Measurements from ENCODE around the gene KDSR. TPM values are rescaled to one million over a fixed set of nuclear protein-coding genes. Genes with fewer than 3 reads are reported as not detected.

The KDSR gene
- total and polyA plus RNA-seq, 4 donors, result 22.3 to 62.1 (median 42.5) TPM

DNA sequence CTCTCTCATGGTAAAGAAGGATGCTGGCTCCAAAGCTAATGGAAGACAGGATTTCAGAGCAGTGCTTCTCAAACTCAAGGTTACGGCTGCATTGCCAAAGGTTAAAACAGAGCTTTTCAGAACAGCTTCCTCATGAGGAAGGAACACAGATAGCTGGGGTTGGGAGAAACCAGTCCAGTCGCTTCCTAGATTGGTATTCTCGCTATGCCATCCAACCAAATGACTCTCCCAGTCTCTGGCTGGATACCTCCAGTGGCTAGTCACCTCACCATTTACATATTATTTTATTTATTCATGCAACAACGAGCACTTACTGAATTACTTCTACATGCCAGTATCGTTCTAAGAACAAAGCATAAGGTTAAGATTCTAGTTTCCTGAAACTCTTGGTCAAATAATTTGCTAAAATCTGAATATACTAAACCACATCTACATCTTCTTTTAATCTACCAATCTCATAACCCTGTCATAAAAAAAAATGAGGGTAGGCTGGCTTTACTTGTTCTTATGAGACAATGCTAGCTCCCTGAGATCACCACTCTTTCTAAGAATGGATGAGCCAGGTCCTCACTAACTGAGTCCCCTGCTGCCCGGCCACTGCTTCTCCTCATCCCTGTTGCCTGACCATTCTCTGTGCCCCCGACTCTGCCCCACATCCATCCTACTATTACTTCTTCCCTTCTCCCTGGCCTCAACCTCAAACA lies 20.4 kb downstream of the KDSR start:
- no peak for TF ChIP-seq CTCF (IDR thresholded peaks at IDR 0.05; ENCODE audit: control extremely low read depth, extremely low read depth)
- Histone ChIP-seq H3K36me3 (ENCODE audit: control insufficient read depth in 4 of 4, insufficient read depth in 4 of 4, low read length in 4 of 4) (peaks cover 31 to 43% (median 41%) of the 10 kb centered on the region in 4 donors), H3K4me3 (no peak overlapping the region), H3K27me3 (ENCODE audit: control insufficient read depth in 3 of 3, insufficient read depth in 3 of 3, low read length in 2 of 3) (no peaks in the 10 kb centered on the region), H3K9me3 (ENCODE audit: control insufficient read depth in 4 of 4, insufficient read depth in 3 of 4, low read length in 3 of 4) (peaks cover 0 to 1% (median 0%) of the 10 kb centered on the region in 4 donors), H3K4me1 (ENCODE audit: control insufficient read depth in 5 of 5, insufficient read depth in 5 of 5, low read length in 5 of 5) (peaks cover 0 to 8% (median 0%) of the 10 kb centered on the region in 5 donors), H3K9ac (ENCODE audit: insufficient read depth in 1 of 2, low read length in 2 of 2) (no peak overlapping the region), H3K27ac (ENCODE audit: low read depth in 1 of 2, low read length in 1 of 2) (peak overlapping the region in 1 of 2 donors; percentile 38)
- no peak for ATAC-seq (ENCODE audit: insufficient read depth, low FRiP score)
- 91 to 95% methylated on average over 7 of the region's 7 CpGs for WGBS, 2 donors
- DNase-seq, result no peak

DNA sequence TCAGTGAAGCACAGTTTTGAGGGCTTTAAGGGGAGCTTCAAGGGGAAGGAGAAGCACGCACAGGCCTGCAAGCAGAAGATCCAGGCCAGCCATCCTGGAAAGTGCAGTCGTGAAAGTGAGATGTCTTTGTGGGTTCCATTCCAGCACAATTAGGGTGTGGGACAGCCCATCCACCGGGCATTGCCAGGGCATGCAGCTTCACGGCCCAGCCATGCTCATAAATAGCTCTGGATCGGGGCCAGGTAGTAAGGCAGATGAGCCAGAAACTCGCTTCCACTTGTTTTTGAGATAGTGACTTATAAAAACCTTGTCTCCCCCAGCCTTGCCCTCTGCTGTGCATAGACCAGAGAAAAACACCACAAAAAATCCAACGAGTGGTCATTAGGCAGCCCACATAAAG lies 21.0 kb downstream of the KDSR start:
- DNase-seq (no peak), ATAC-seq (ENCODE audit: insufficient read depth, low FRiP score) (no peak)
- Histone ChIP-seq H3K27ac (ENCODE audit: low read depth in 1 of 2, low read length in 1 of 2) (peak overlapping the region in 1 of 2 donors; percentile 38), H3K4me3 (no peak overlapping the region), H3K36me3 (ENCODE audit: control insufficient read depth in 4 of 4, insufficient read depth in 4 of 4, low read length in 4 of 4) (peaks cover 29 to 43% (median 36%) of the 10 kb centered on the region in 4 donors), H3K27me3 (ENCODE audit: control insufficient read depth in 3 of 3, insufficient read depth in 3 of 3, low read length in 2 of 3) (no peaks in the 10 kb centered on the region), H3K9ac (ENCODE audit: insufficient read depth in 1 of 2, low read length in 2 of 2) (no peak overlapping the region), H3K4me1 (ENCODE audit: control insufficient read depth in 5 of 5, insufficient read depth in 5 of 5, low read length in 5 of 5) (peaks cover 0 to 8% (median 0%) of the 10 kb centered on the region in 5 donors), H3K9me3 (ENCODE audit: control insufficient read depth in 4 of 4, insufficient read depth in 3 of 4, low read length in 3 of 4) (peaks cover 0 to 1% (median 0%) of the 10 kb centered on the region in 4 donors)
- no peak for TF ChIP-seq CTCF (IDR thresholded peaks at IDR 0.05; ENCODE audit: control extremely low read depth, extremely low read depth)
- whole genome bisulfite sequencing, 2 donors, result 65 to 81% methylated on average over 7 of the region's 7 CpGs

- peaks cover 0 to 8% (median 0%) of the 10 kb centered on the region in 5 donors for H3K4me1 ChIP-seq (ENCODE audit: control insufficient read depth in 5 of 5, insufficient read depth in 5 of 5, low read length in 5 of 5)
- peaks cover 0 to 1% (median 0%) of the 10 kb centered on the region in 4 donors for H3K9me3 ChIP-seq (ENCODE audit: control insufficient read depth in 4 of 4, insufficient read depth in 3 of 4, low read length in 3 of 4)
- ATAC-seq (ENCODE audit: insufficient read depth, low FRiP score), result no peak
- H3K27ac ChIP-seq (ENCODE audit: low read depth in 1 of 2, low read length in 1 of 2), result no peak overlapping the region
- TF ChIP-seq CTCF (IDR thresholded peaks at IDR 0.05; ENCODE audit: control extremely low read depth, extremely low read depth), result no peak
- H3K4me3 ChIP-seq, result no peak overlapping the region
- no peak for DNase-seq
- 76 to 85% methylated on average over 2 of the region's 2 CpGs for WGBS, 2 donors
- no peaks in the 10 kb centered on the region for H3K27me3 ChIP-seq (ENCODE audit: control insufficient read depth in 3 of 3, insufficient read depth in 3 of 3, low read length in 2 of 3)
- H3K9ac ChIP-seq (ENCODE audit: insufficient read depth in 1 of 2, low read length in 2 of 2), result no peak overlapping the region
- H3K36me3 ChIP-seq (ENCODE audit: control insufficient read depth in 4 of 4, insufficient read depth in 4 of 4, low read length in 4 of 4), result peaks cover 22 to 40% (median 30%) of the 10 kb centered on the region in 4 donors
These were observed 22.1 kb downstream of the KDSR start for GRCh38 chr18:63344918-63345317.

Measured in lung (tissue), 12 donors.